ENCODE results near the gene FOXB2. TPM values are rescaled to one million over a fixed set of nuclear protein-coding genes. Genes with fewer than 3 reads are reported as not detected.

Gene FOXB2
- total and polyA plus RNA-seq, 2 of the 13 experiments (the other 11 are each of a cell fraction or from before 2014, with no cell fraction given) = not detected

GRCh38 chr9:77011973-77012821 is 7.3 kb upstream of the FOXB2 start (continued):
- peak; percentile 49 for TF ChIP-seq ZNF687 (CRISPR knock-in tag; IDR thresholded peaks at IDR 0.05)
- TF ChIP-seq ZNF230 (CRISPR knock-in tag; IDR thresholded peaks at IDR 0.05) = no peak
- TF ChIP-seq ZNF282 (IDR thresholded peaks at IDR 0.05; ENCODE audit: partially characterized antibody) = no peak
- TF ChIP-seq MYC (CRISPR knock-in tag; IDR thresholded peaks at IDR 0.05; ENCODE audit: borderline replicate concordance) = peak; percentile 28; the same call in 1 of the 2 replicates
- TF ChIP-seq U2AF1 (optimal IDR thresholded peaks at IDR 0.05; ENCODE audit: low read depth, low read length) = no peak
- no peak for TF ChIP-seq KDM6A (CRISPR knock-in tag; IDR thresholded peaks at IDR 0.05; ENCODE audit: low read depth)
- TF ChIP-seq GABPB1 (CRISPR knock-in tag; IDR thresholded peaks at IDR 0.05) = peak; percentile 47
- TF ChIP-seq MAX (IDR thresholded peaks at IDR 0.05) = peak; percentile 18; the same call in 1 of the 2 replicates
- no peak for TF ChIP-seq FOSL1 (CRISPR knock-in tag; IDR thresholded peaks at IDR 0.05; ENCODE audit: borderline replicate concordance)
- peak; percentile 56 for TF ChIP-seq STAG1 (CRISPR knock-in tag; IDR thresholded peaks at IDR 0.05)
